ENCODE data around the gene ERGIC3.

ERGIC3 gene

GRCh38 chr20:35598899-35599775, 57.3 kb downstream of the ERGIC3 start:
- no peak for DNase-seq (ENCODE audit: low read depth)

GRCh38 chr20:35599776-35600120, 57.9 kb downstream of the ERGIC3 start:
- no peak for DNase-seq (ENCODE audit: low read depth)

- no peak for DNase-seq (ENCODE audit: low read depth)
Measured at GRCh38 chr20:35600176-35600992, 58.5 kb downstream of the ERGIC3 start.

- DNase-seq (ENCODE audit: low read depth), result peak; percentile 49
Measured at GRCh38 chr20:35600993-35601973, 59.4 kb downstream of the ERGIC3 start.

GRCh38 chr20:35601990-35602389, 60.1 kb downstream of the ERGIC3 start:
- no peak for DNase-seq (ENCODE audit: low read depth)

GRCh38 chr20:35602851-35603495, 61.1 kb downstream of the ERGIC3 start:
- DNase-seq (ENCODE audit: low read depth), result no peak

- DNase-seq (ENCODE audit: low read depth), result no peak
Measured at GRCh38 chr20:35603695-35604448, 62.0 kb downstream of the ERGIC3 start.

- no peak for DNase-seq (ENCODE audit: low read depth)
Measured at GRCh38 chr20:35604449-35604747, 62.5 kb downstream of the ERGIC3 start.

- DNase-seq (ENCODE audit: low read depth), result no peak
Measured at GRCh38 chr20:35606127-35606526, 64.2 kb downstream of the ERGIC3 start.

All from stimulated activated CD8-positive, alpha-beta memory T cell treated with anti-CD3 and anti-CD28 coated beads, Interleukin-15, amount 100 ng/mL, for 1 hour (primary cell).